Activated CD4-positive, alpha-beta memory T cell treated with anti-CD3 and anti-CD28 coated beads for 36 hours (primary cell): ENCODE measurements around the gene C6orf89. TPM values are rescaled to one million over a fixed set of nuclear protein-coding genes. Genes with fewer than 3 reads are reported as not detected.
"Not testable (repeated sequence)": the region's sequence is repeated elsewhere in the genome, so short reads cannot be mapped to it uniquely, and the experiment has no call there.

Experiments used
- CTCF ChIA-PET: fragments of 350-600 bp; sonication (Branson Sonifier 250); formaldehyde crosslinking; loops from one replicate; lab custom pipeline; 2021; ENCODE audit warnings: antibody characterized with exemption, inconsistent platforms; lab: Charles Lee
- POLR2A ChIA-PET: fragments of 350-600 bp; sonication (Branson Sonifier 250); formaldehyde crosslinking; loops from one replicate; lab custom pipeline; 2021; ENCODE audit warnings: antibody characterized with exemption; lab: Charles Lee
- DNase-seq: peaks from one replicate; pipeline ENCODE4 v3.0.0-alpha.2; 2020
- H3K27ac Mint-ChIP-seq: one replicate; pipeline ENCODE4 v1.8.0; 2021; ENCODE audit warnings: mixed read lengths
- H3K27me3 Mint-ChIP-seq: one replicate; pipeline ENCODE4 v1.8.0; 2021; ENCODE audit warnings: mixed read lengths
- H3K36me3 Mint-ChIP-seq: one replicate; pipeline ENCODE4 v1.8.0; 2021; ENCODE audit warnings: mixed read lengths
- H3K4me1 Mint-ChIP-seq: one replicate; pipeline ENCODE4 v1.8.0; 2021; ENCODE audit warnings: low read depth, mixed read lengths
- H3K4me3 Mint-ChIP-seq: one replicate; pipeline ENCODE4 v1.8.0; 2021; ENCODE audit warnings: mild to moderate bottlenecking, mixed read lengths
- H3K9me3 Mint-ChIP-seq: one replicate; pipeline ENCODE4 v1.8.0; 2021; ENCODE audit warnings: mixed read lengths
- intact Hi-C: fragments of 100-400 bp; cut with micrococcal nuclease; formaldehyde crosslinking; loops from one replicate; pipeline ENCODE4 v1.15.1; 2023
- total RNA-seq, 2 experiments: library from RNA; stranded (reverse); gene quantifications; one replicate each; pipeline ENCODE4 v1.2.3, GENCODE V29; 2021

C6orf89 gene
- total RNA-seq, 2 experiments from 2014 or later, result 29.2 to 29.8 TPM

- H3K27ac Mint-ChIP-seq, DNase-seq, H3K36me3 Mint-ChIP-seq, H3K4me3 Mint-ChIP-seq, H3K9me3 Mint-ChIP-seq, H3K27me3 Mint-ChIP-seq, intact Hi-C loops, POLR2A ChIA-PET: not testable (repeated sequence)
- CTCF ChIA-PET, result interaction anchor here (0.9 to 1.5 kb wide), 2 partner anchors 127 to 131 kb away, joined by 3 to 4 read pairs; no protein-coding TSS in a partner anchor
- H3K4me1 Mint-ChIP-seq, result peaks cover 40% of the 10 kb centered on the region
Observed at GRCh38 chr6:36891153-36891552, 5.4 kb downstream of the C6orf89 start.

GRCh38 chr6:36893976-36894932, 8.5 kb downstream of the C6orf89 start:
- H3K27ac Mint-ChIP-seq, result peak overlapping the region; percentile 49
- peaks cover 10% of the 10 kb centered on the region for H3K36me3 Mint-ChIP-seq
- ChIA-PET POLR2A (interaction anchor here (1.0 kb wide), 1 partner anchor 9 kb away, joined by 4 read pairs; no protein-coding TSS in a partner anchor), CTCF (interaction anchor here (0.7 to 2.7 kb wide), 4 partner anchors 9 to 123 kb away, joined by 3 to 11 read pairs (median 3); partner anchors contain the start of gene C6orf89)
- H3K27me3 Mint-ChIP-seq, result no peaks in the 10 kb centered on the region
- no peak for DNase-seq
- no peak overlapping the region for H3K4me3 Mint-ChIP-seq
- peaks cover 18% of the 10 kb centered on the region for H3K4me1 Mint-ChIP-seq
- H3K9me3 Mint-ChIP-seq, result no peaks in the 10 kb centered on the region
- intact Hi-C loops, result no loop called here

GRCh38 chr6:36897609-36898008, 11.9 kb downstream of the C6orf89 start:
- Mint-ChIP-seq H3K27ac (no peak overlapping the region), H3K4me1 (peaks cover 13% of the 10 kb centered on the region), H3K27me3 (no peaks in the 10 kb centered on the region), H3K36me3 (peaks cover 19% of the 10 kb centered on the region), H3K9me3 (no peaks in the 10 kb centered on the region), H3K4me3 (no peak overlapping the region)
- intact Hi-C loops, result no loop called here
- ChIA-PET POLR2A (no interaction called here), CTCF (interaction anchor here (2.3 kb wide), 1 partner anchor 120 kb away, joined by 19 read pairs; no protein-coding TSS in a partner anchor)
- DNase-seq, result no peak

DNA sequence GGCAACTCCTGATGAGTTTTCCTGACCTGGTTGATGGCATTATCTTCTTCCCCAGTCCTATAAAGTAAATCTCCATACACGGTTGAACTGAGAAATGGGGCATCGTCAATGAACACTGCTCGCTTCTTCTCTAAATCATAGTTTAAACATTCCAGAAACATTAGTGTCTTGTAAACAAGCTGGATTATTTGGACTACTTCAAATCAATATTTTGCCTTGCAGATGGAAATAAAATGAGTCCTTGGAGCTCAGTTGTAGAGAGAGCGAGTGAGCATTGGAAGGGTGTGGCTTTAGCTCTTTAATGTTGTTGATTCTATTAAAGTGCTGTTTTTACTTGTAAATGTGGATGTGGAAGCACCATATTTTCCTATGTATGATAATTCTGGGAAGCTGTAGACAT, 18.4 kb downstream of the C6orf89 start:
- Mint-ChIP-seq H3K9me3 (no peaks in the 10 kb centered on the region), H3K27ac (no peak overlapping the region), H3K27me3 (no peaks in the 10 kb centered on the region), H3K36me3 (peaks cover 37% of the 10 kb centered on the region), H3K4me1 (no peaks in the 10 kb centered on the region), H3K4me3 (no peak overlapping the region)
- POLR2A ChIA-PET, result interaction anchor here (1.3 to 1.9 kb wide), 2 partner anchors 9 to 19 kb away, joined by 3 to 4 read pairs; partner anchors contain the start of gene C6orf89
- CTCF ChIA-PET, result interaction anchor here (1.4 to 1.6 kb wide), 2 partner anchors 19 to 306 kb away, joined by 3 read pairs; no protein-coding TSS in a partner anchor
- intact Hi-C loops, result no loop called here
- DNase-seq, result no peak

GRCh38 chr6:36904851-36905393, 19.2 kb downstream of the C6orf89 start:
- H3K4me3 Mint-ChIP-seq, result no peak overlapping the region
- peaks cover 2% of the 10 kb centered on the region for H3K4me1 Mint-ChIP-seq
- H3K9me3 Mint-ChIP-seq, result no peaks in the 10 kb centered on the region
- no peaks in the 10 kb centered on the region for H3K27me3 Mint-ChIP-seq
- intact Hi-C loops, result no loop called here
- POLR2A ChIA-PET, result no interaction called here
- CTCF ChIA-PET, result interaction anchor here (1.5 to 1.6 kb wide), 2 partner anchors 28 to 305 kb away, joined by 3 read pairs; no protein-coding TSS in a partner anchor
- H3K36me3 Mint-ChIP-seq, result peaks cover 34% of the 10 kb centered on the region
- H3K27ac Mint-ChIP-seq, result no peak overlapping the region
- no peak for DNase-seq

- Mint-ChIP-seq H3K36me3 (peaks cover 34% of the 10 kb centered on the region), H3K27me3 (no peaks in the 10 kb centered on the region), H3K4me3 (no peak overlapping the region), H3K4me1 (peaks cover 6% of the 10 kb centered on the region), H3K9me3 (no peaks in the 10 kb centered on the region), H3K27ac (no peak overlapping the region)
- intact Hi-C loops, result no loop called here
- ChIA-PET POLR2A (no interaction called here), CTCF (interaction anchor here (0.8 to 2.6 kb wide), 4 partner anchors 12 to 112 kb away, joined by 3 to 16 read pairs (median 3); partner anchors contain the start of gene MTCH1)
- DNase-seq, result no peak
Observed at GRCh38 chr6:36906539-36907325, 21.0 kb downstream of the C6orf89 start.

GRCh38 chr6:36907781-36908180, 22.0 kb downstream of the C6orf89 start:
- Mint-ChIP-seq H3K27me3 (no peaks in the 10 kb centered on the region), H3K4me1 (peaks cover 17% of the 10 kb centered on the region), H3K36me3 (peaks cover 25% of the 10 kb centered on the region), H3K4me3 (no peak overlapping the region), H3K27ac (no peak overlapping the region), H3K9me3 (no peaks in the 10 kb centered on the region)
- intact Hi-C loops, result no loop called here
- no peak for DNase-seq
- ChIA-PET POLR2A (no interaction called here), CTCF (interaction anchor here (2.6 kb wide), 1 partner anchor 111 kb away, joined by 16 read pairs; no protein-coding TSS in a partner anchor)

DNA sequence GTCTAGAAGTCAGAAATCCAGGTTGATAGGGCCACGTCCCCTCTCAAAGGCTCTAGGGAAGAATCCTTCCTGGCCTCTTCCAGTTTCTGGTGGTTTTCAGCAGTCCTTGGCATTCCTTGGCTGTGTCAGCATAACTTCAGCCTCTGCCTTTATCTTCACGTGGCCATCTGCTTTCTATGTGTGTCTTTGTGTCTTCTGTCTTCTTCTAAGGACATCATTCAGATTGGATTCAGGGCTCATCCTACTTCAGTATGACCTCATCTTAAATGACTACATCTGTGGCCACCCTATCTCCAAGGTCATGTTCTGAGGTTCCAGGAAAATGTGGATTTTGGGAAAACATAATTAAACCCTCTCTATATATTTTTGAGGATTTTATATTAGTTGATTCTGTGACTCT, 23.0 kb downstream of the C6orf89 start:
- H3K27ac Mint-ChIP-seq, result no peak overlapping the region
- intact Hi-C loops, result no loop called here
- peaks cover 27% of the 10 kb centered on the region for H3K4me1 Mint-ChIP-seq
- CTCF ChIA-PET, result interaction anchor here (0.9 kb wide), 1 partner anchor 109 kb away, joined by 4 read pairs; no protein-coding TSS in a partner anchor
- POLR2A ChIA-PET, result no interaction called here
- H3K9me3 Mint-ChIP-seq, result no peaks in the 10 kb centered on the region
- no peak for DNase-seq
- peaks cover 22% of the 10 kb centered on the region for H3K36me3 Mint-ChIP-seq
- no peaks in the 10 kb centered on the region for H3K27me3 Mint-ChIP-seq
- no peak overlapping the region for H3K4me3 Mint-ChIP-seq

DNA sequence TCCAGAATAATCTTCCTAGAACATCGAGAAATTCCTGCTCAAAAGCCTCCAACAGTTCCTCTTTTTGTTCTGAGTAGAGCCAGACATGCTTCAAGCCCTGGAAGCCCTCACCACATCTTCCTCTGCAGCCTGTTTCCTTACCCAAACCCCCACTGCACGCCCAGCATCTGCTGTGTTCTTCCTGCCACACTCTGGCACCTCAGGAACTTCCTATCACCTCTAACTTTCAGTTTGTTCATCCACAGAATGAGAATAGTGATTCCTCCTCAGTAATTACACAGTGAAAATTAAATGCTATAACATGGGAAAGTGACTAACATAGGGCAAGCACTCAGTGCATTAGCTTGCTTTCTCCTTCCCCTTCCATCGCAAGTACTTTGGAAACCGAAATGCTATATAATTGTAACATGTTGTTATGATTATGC, 26.3 kb downstream of the C6orf89 start:
- H3K36me3 Mint-ChIP-seq, result peaks cover 25% of the 10 kb centered on the region
- intact Hi-C loops, result loop anchor here (1.0 to 5.0 kb wide), 8 partner anchors 15 to 328 kb away; partner anchors contain the start of genes C6orf89, MTCH1 and PI16
- H3K27me3 Mint-ChIP-seq, result no peaks in the 10 kb centered on the region
- peaks cover 51% of the 10 kb centered on the region for H3K4me1 Mint-ChIP-seq
- H3K27ac Mint-ChIP-seq, result peak overlapping the region; percentile 70
- peak; percentile 63 for DNase-seq
- CTCF ChIA-PET, result interaction anchor here (1.0 to 5.5 kb wide), 4 partner anchors 14 to 110 kb away, joined by 4 to 29 read pairs (median 8); no protein-coding TSS in a partner anchor
- POLR2A ChIA-PET, result interaction anchor here (0.8 to 2.8 kb wide), 5 partner anchors 23 to 230 kb away, joined by 3 to 11 read pairs (median 5); partner anchors contain the start of genes C6orf89 and MTCH1
- peak overlapping the region; percentile 27 for H3K4me3 Mint-ChIP-seq
- no peaks in the 10 kb centered on the region for H3K9me3 Mint-ChIP-seq

GRCh38 chr6:36912586-36912985, 26.8 kb downstream of the C6orf89 start:
- Mint-ChIP-seq H3K27me3 (no peaks in the 10 kb centered on the region), H3K9me3 (no peaks in the 10 kb centered on the region), H3K27ac (peak overlapping the region; percentile 70), H3K4me1 (peaks cover 51% of the 10 kb centered on the region), H3K4me3 (peak overlapping the region; percentile 27), H3K36me3 (peaks cover 25% of the 10 kb centered on the region)
- intact Hi-C loops, result loop anchor here (1.0 to 5.0 kb wide), 8 partner anchors 15 to 328 kb away; partner anchors contain the start of genes C6orf89, MTCH1 and PI16
- peak; percentile 81 for DNase-seq
- ChIA-PET CTCF (interaction anchor here (1.0 to 5.5 kb wide), 5 partner anchors 13 to 110 kb away, joined by 4 to 29 read pairs (median 10); partner anchors contain the start of gene C6orf89), POLR2A (interaction anchor here (0.8 to 2.8 kb wide), 5 partner anchors 23 to 229 kb away, joined by 3 to 11 read pairs (median 5); partner anchors contain the start of genes C6orf89 and MTCH1)
